AG09309 (cell line): Measurements from ENCODE around the gene PPFIBP1.

Experiments used
- DNase-seq: peaks from one replicate; pipeline ENCODE4 v3.0.0-alpha.2; 2010; ENCODE audit warnings: low read depth
- H3K4me3 ChIP-seq: 2 replicates; pipeline ENCODE4 v1.5.1; 2011; ENCODE audit warnings: mild to moderate bottlenecking, low read depth, low read length, moderate library complexity; ENCODE audit not compliant: control insufficient read depth
- TF ChIP-seq, protein P1 (sequence below): IDR thresholded peaks from 2 replicates; pipeline ENCODE4 v1.5.1; 2011; ENCODE audit warnings: mild to moderate bottlenecking, low read depth, low read length, inconsistent platforms; ENCODE audit not compliant: insufficient read depth, control insufficient read depth; ENCODE audit errors: missing control alignments

Gene PPFIBP1

DNA sequence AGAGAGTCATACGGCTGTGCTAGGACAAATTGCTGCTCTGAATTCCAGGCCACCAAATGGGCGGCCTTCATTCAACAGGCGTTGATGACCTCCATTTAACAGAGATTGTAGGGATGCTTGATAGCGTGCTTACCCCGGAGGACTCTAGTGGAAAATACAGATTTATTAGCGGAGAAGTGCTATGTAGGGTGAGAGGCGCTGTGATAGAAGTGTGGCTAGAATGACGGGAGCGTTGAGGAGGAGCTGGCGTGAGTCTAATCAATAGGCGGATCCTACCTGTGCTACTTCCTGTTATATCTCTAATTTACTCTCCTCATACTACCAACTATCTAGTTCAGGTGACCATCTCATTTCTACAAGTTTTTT, 187.3 kb downstream of the PPFIBP1 start:
- peak overlapping the region; percentile 73 for H3K4me3 ChIP-seq
- TF ChIP-seq, protein P1, sequence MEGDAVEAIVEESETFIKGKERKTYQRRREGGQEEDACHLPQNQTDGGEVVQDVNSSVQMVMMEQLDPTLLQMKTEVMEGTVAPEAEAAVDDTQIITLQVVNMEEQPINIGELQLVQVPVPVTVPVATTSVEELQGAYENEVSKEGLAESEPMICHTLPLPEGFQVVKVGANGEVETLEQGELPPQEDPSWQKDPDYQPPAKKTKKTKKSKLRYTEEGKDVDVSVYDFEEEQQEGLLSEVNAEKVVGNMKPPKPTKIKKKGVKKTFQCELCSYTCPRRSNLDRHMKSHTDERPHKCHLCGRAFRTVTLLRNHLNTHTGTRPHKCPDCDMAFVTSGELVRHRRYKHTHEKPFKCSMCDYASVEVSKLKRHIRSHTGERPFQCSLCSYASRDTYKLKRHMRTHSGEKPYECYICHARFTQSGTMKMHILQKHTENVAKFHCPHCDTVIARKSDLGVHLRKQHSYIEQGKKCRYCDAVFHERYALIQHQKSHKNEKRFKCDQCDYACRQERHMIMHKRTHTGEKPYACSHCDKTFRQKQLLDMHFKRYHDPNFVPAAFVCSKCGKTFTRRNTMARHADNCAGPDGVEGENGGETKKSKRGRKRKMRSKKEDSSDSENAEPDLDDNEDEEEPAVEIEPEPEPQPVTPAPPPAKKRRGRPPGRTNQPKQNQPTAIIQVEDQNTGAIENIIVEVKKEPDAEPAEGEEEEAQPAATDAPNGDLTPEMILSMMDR = no peak
- no peak for DNase-seq

GRCh38 chr12:27711967-27712366, 188.0 kb downstream of the PPFIBP1 start:
- TF ChIP-seq, protein P1 = no peak
- no peak overlapping the region for H3K4me3 ChIP-seq
- DNase-seq = no peak

- no peak for DNase-seq
- H3K4me3 ChIP-seq = no peak overlapping the region
- TF ChIP-seq, protein P1 = no peak
These were observed 199.2 kb downstream of the PPFIBP1 start for GRCh38 chr12:27723212-27723611.

GRCh38 chr12:27730097-27730588, 206.1 kb downstream of the PPFIBP1 start:
- no peak overlapping the region for H3K4me3 ChIP-seq
- TF ChIP-seq, protein P1 = no peak
- DNase-seq = no peak

DNA sequence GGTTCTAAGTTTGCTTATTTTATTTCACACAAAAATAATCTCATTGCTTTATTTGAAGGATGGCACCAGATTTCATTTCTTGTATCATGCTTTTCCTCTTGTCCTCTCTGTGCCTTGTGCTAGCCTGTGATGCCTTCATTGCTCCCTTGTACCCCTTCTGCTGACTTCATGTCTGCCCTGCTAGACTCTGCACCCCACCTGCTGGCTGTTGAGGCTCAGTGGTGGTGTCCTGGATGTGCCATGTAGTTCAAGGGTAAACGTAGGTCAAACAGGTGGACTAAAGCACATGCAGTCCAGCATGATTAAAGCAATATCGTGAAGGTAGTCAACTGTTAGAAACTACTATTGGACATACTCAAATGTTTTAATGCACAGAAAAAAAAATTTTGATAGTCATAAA, 208.3 kb downstream of the PPFIBP1 start:
- TF ChIP-seq, protein P1 = peak; percentile 36
- DNase-seq = no peak
- no peak overlapping the region for H3K4me3 ChIP-seq

GRCh38 chr12:27733052-27733656, 209.1 kb downstream of the PPFIBP1 start:
- no peak overlapping the region for H3K4me3 ChIP-seq
- TF ChIP-seq, protein P1 = peak; percentile 86
- no peak for DNase-seq
